ENCODE results near the gene COASY. TPM values are rescaled to one million over a fixed set of nuclear protein-coding genes. Genes with fewer than 3 reads are reported as not detected.
A peak's percentile ranks its signal among the peaks of the same experiment; 100 is the strongest.

Gene COASY
- total RNA-seq, 1 donor from 2014 or later: 51.7 TPM

GRCh38 chr17:42577532-42578281 lies 15.8 kb downstream of the COASY start, which contains the start of gene PSMC3IP:
TSS of gene PSMC3IP (minus strand) at chr17:42577729. CDS start at chr17:42577686, 43 bp downstream.
- peaks cover 22% of the 10 kb centered on the region for H3K36me3 Mint-ChIP-seq (ENCODE audit: unreplicated experiment)
- H3K27ac Mint-ChIP-seq (ENCODE audit: unreplicated experiment): peak within 1 kb of the TSS; percentile 98
- no peaks in the 10 kb centered on the region for H3K27me3 Mint-ChIP-seq (ENCODE audit: unreplicated experiment)

DNA sequence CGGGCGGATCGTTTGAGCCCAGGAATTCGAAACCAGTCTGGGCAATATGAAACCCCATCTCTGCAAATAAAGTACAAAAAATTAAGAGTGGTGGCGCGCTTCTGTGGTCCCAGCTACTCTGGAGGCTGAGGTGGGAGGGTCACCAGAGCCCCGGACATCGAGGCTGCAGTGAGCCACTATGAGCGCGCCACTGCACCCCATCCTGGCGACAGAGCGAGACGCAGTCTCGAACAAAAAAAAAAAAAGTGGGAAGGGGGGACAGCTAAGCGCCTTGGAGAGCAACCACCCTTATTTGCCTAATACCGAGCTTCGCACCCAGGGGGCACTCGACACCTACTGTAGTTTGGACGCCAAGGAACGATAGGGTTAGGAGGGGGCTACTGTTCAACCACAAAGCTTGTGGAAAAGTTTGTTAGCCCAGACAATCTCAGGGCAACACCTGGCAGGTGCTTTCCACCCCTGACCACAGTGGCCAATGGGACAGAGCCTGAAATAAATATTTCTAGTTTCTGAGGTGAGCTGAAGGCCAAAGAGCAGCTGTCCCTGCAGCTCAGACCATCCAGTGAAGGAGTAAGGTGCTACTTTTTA lies 16.4 kb downstream of the COASY start:
- Mint-ChIP-seq H3K4me3 (ENCODE audit: unreplicated experiment) (peak overlapping the region; percentile 98), H3K36me3 (ENCODE audit: unreplicated experiment) (peaks cover 24% of the 10 kb centered on the region), H3K27ac (ENCODE audit: unreplicated experiment) (peak overlapping the region; percentile 98), H3K4me1 (ENCODE audit: unreplicated experiment) (peaks cover 23% of the 10 kb centered on the region), H3K9me3 (ENCODE audit: unreplicated experiment) (no peaks in the 10 kb centered on the region), H3K27me3 (ENCODE audit: unreplicated experiment) (no peaks in the 10 kb centered on the region)
- peak; percentile 91 for DNase-seq (ENCODE audit: extremely low spot score, unreplicated experiment)
- TF ChIP-seq, protein P1, sequence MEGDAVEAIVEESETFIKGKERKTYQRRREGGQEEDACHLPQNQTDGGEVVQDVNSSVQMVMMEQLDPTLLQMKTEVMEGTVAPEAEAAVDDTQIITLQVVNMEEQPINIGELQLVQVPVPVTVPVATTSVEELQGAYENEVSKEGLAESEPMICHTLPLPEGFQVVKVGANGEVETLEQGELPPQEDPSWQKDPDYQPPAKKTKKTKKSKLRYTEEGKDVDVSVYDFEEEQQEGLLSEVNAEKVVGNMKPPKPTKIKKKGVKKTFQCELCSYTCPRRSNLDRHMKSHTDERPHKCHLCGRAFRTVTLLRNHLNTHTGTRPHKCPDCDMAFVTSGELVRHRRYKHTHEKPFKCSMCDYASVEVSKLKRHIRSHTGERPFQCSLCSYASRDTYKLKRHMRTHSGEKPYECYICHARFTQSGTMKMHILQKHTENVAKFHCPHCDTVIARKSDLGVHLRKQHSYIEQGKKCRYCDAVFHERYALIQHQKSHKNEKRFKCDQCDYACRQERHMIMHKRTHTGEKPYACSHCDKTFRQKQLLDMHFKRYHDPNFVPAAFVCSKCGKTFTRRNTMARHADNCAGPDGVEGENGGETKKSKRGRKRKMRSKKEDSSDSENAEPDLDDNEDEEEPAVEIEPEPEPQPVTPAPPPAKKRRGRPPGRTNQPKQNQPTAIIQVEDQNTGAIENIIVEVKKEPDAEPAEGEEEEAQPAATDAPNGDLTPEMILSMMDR (IDR thresholded peaks at IDR 0.05): peak; percentile 79

More at GRCh38 chr17:42577532-42578281, 15.8 kb downstream of the COASY start, which contains the start of gene PSMC3IP:
- no peaks in the 10 kb centered on the region for H3K9me3 Mint-ChIP-seq (ENCODE audit: unreplicated experiment)
- H3K4me1 Mint-ChIP-seq (ENCODE audit: unreplicated experiment): peaks cover 23% of the 10 kb centered on the region
- TF ChIP-seq, protein P1 (IDR thresholded peaks at IDR 0.05): peak; percentile 43
- peak within 1 kb of the TSS; percentile 98 for H3K4me3 Mint-ChIP-seq (ENCODE audit: unreplicated experiment)
- peak; percentile 97 for DNase-seq (ENCODE audit: extremely low spot score, unreplicated experiment)

- Mint-ChIP-seq H3K4me3 (ENCODE audit: unreplicated experiment) (no peak overlapping the region), H3K27me3 (ENCODE audit: unreplicated experiment) (no peaks in the 10 kb centered on the region), H3K9me3 (ENCODE audit: unreplicated experiment) (no peaks in the 10 kb centered on the region), H3K27ac (ENCODE audit: unreplicated experiment) (peak overlapping the region; percentile 32), H3K4me1 (ENCODE audit: unreplicated experiment) (peaks cover 23% of the 10 kb centered on the region), H3K36me3 (ENCODE audit: unreplicated experiment) (peaks cover 25% of the 10 kb centered on the region)
- TF ChIP-seq, protein P1 (IDR thresholded peaks at IDR 0.05): no peak
- no peak for DNase-seq (ENCODE audit: extremely low spot score, unreplicated experiment)
Measured at GRCh38 chr17:42579794-42580551, 18.0 kb downstream of the COASY start.

DNA sequence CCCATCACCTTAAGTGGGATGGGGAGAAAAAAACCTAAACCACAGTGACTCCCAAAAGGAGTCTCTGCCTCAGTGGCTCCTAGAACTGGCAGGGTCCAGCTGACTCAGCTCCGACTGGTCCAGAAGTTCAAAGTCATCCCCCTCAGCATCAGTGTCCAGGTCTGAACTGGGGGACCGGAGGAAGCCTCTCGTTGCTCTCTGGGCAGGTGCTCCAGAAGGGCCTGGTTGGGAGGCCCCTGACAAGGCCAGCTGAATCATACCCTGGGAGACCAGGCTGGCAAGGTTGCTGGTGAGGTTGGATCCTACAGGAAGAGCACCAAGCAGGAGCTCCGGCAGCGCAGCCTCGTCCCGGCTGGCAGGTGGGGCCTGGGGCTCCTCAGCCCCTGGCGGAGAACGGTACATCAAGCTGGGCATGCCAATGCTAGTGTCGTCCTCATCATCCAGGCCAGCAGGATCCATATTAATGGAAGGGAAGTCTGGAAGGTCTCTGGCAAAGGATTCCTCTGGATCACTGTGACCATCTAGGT lies 19.9 kb downstream of the COASY start:
- H3K27me3 Mint-ChIP-seq (ENCODE audit: unreplicated experiment): no peaks in the 10 kb centered on the region
- peaks cover 12% of the 10 kb centered on the region for H3K4me1 Mint-ChIP-seq (ENCODE audit: unreplicated experiment)
- TF ChIP-seq, protein P1 (IDR thresholded peaks at IDR 0.05): no peak
- no peak for DNase-seq (ENCODE audit: extremely low spot score, unreplicated experiment)
- no peak overlapping the region for H3K4me3 Mint-ChIP-seq (ENCODE audit: unreplicated experiment)
- no peak overlapping the region for H3K27ac Mint-ChIP-seq (ENCODE audit: unreplicated experiment)
- H3K36me3 Mint-ChIP-seq (ENCODE audit: unreplicated experiment): peaks cover 33% of the 10 kb centered on the region
- H3K9me3 Mint-ChIP-seq (ENCODE audit: unreplicated experiment): no peaks in the 10 kb centered on the region

Data from osteocyte (in vitro differentiated cells).